Measurements from ENCODE around the gene KIAA1328. TPM values are rescaled to one million over a fixed set of nuclear protein-coding genes. Genes with fewer than 3 reads are reported as not detected.

Gene KIAA1328
- total and polyA plus RNA-seq, 2 donors: 4.2 to 6.1 TPM

DNA sequence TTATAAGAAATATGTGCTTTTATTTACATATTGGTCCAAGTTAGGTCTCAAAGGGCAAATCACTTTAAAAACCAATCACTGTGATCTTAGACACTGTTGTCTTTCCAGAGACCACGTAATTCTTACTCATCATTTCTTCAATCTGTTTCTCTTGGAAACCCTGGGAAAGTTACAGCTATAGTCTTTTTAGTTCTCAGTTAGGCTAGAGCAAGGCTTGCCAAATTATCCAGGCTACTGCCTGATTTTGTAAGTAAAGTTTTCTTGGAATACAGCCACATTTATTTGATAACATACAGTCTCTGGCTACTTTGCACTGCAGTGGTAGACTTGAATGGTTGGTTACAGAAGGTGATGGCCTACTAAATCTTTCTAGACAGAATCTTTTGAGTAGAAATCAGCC, 106.0 kb downstream of the KIAA1328 start:
- H3K27ac ChIP-seq (ENCODE audit: low read depth in 1 of 2, low read length in 1 of 2): no peak overlapping the region
- H3K9me3 ChIP-seq (ENCODE audit: control insufficient read depth in 2 of 2, insufficient read depth in 1 of 2, low read length in 1 of 2): no peaks in the 10 kb centered on the region
- no peaks in the 10 kb centered on the region for H3K4me1 ChIP-seq (ENCODE audit: control insufficient read depth in 2 of 2, insufficient read depth in 2 of 2, low read length in 2 of 2)
- H3K27me3 ChIP-seq (ENCODE audit: control insufficient read depth in 2 of 2, insufficient read depth in 1 of 2, low read length in 1 of 2): no peaks in the 10 kb centered on the region
- H3K36me3 ChIP-seq (ENCODE audit: control insufficient read depth in 2 of 2, insufficient read depth in 2 of 2, low read length in 1 of 2): no peaks in the 10 kb centered on the region
- 94% methylated on average over 1 of the region's 1 CpG for WGBS
- no peak for DNase-seq (ENCODE audit: low read depth in 6 of 9, low spot score in 9 of 9)
- H3K4me3 ChIP-seq (ENCODE audit: low read length in 2 of 2): no peak overlapping the region

DNA sequence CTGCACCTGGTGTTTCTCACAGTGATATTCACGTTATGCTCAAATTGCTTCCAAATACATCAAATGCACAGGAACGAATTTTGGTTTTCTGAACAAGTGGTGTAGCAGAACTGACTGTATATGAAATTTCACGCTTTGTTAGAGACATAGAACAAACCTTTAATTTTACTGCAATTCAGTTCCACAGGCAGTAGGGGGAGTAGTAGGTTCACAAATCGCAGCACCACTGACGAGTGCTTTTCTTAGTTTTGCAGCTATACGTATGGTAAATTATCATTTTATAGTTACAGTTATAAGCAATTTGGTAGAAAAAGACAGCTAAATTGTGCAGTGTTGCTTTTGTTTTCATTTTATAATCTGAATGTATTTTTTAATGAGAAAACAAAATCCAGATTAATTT, 113.3 kb downstream of the KIAA1328 start:
- Histone ChIP-seq H3K27ac (ENCODE audit: low read depth in 1 of 2, low read length in 1 of 2) (no peak overlapping the region), H3K27me3 (ENCODE audit: control insufficient read depth in 2 of 2, insufficient read depth in 1 of 2, low read length in 1 of 2) (no peaks in the 10 kb centered on the region), H3K4me1 (ENCODE audit: control insufficient read depth in 2 of 2, insufficient read depth in 2 of 2, low read length in 2 of 2) (no peaks in the 10 kb centered on the region), H3K4me3 (ENCODE audit: low read length in 2 of 2) (no peak overlapping the region), H3K9me3 (ENCODE audit: control insufficient read depth in 2 of 2, insufficient read depth in 1 of 2, low read length in 1 of 2) (no peaks in the 10 kb centered on the region), H3K36me3 (ENCODE audit: control insufficient read depth in 2 of 2, insufficient read depth in 2 of 2, low read length in 1 of 2) (no peaks in the 10 kb centered on the region)
- DNase-seq (ENCODE audit: low read depth in 6 of 9, low spot score in 9 of 9): peak in 5 of 9 donors; percentile 10 to 32 (median 15)
- WGBS: 85% methylated on average over 6 of the region's 6 CpGs

DNA sequence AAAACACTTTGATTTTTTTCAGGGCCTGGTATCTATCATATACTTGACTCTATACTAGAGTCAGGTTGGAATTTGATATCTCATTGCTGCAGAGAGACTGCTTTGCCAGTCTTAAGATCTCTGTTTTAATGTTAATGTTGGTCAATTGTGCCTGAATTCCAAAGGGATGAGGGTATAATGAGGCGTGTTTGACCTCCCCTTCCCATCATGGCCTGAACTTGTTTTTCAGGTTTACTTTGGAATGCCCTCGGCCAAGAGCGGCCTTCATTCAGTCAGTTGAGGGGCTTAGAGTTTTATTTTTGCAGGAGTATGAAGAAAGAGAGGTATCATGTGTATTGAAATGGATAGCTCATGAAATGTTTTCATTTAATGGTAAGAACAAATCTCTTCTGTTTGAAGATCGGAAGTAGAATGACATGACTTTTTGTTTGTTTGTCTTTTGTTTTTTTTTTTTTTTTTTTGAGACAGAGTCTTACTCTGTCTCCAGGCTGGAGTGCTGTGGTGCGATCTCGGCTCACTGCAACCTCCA, 119.0 kb downstream of the KIAA1328 start:
- H3K9me3 ChIP-seq (ENCODE audit: control insufficient read depth in 2 of 2, insufficient read depth in 1 of 2, low read length in 1 of 2): no peaks in the 10 kb centered on the region
- no peak overlapping the region for H3K27ac ChIP-seq (ENCODE audit: low read depth in 1 of 2, low read length in 1 of 2)
- no peaks in the 10 kb centered on the region for H3K36me3 ChIP-seq (ENCODE audit: control insufficient read depth in 2 of 2, insufficient read depth in 2 of 2, low read length in 1 of 2)
- WGBS: 92% methylated on average over 6 of the region's 6 CpGs
- H3K4me1 ChIP-seq (ENCODE audit: control insufficient read depth in 2 of 2, insufficient read depth in 2 of 2, low read length in 2 of 2): no peaks in the 10 kb centered on the region
- no peak overlapping the region for H3K4me3 ChIP-seq (ENCODE audit: low read length in 2 of 2)
- DNase-seq (ENCODE audit: low read depth in 6 of 9, low spot score in 9 of 9): no peak
- no peaks in the 10 kb centered on the region for H3K27me3 ChIP-seq (ENCODE audit: control insufficient read depth in 2 of 2, insufficient read depth in 1 of 2, low read length in 1 of 2)

DNA sequence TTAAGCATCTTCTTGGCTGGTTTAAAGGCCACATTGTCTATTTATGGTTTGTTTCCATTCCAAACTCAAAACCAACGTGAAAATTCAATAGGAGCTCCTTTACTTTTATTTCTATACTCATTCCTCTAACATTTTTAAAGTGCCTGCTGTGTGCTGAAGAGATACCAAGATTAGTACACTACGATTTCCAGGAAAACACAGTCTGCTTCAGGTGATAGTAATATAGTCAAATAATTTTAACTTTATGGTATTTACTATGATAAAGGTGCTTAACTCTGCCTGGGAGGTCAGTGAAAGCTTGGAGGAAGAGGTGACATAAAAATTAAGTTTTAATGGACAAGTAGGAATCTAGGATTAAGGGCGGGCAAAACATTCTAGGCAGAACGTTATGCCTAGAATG, 121.4 kb downstream of the KIAA1328 start:
- H3K27ac ChIP-seq (ENCODE audit: low read depth in 1 of 2, low read length in 1 of 2): no peak overlapping the region
- WGBS: 81% methylated on average over 4 of the region's 4 CpGs
- H3K27me3 ChIP-seq (ENCODE audit: control insufficient read depth in 2 of 2, insufficient read depth in 1 of 2, low read length in 1 of 2): no peaks in the 10 kb centered on the region
- H3K4me1 ChIP-seq (ENCODE audit: control insufficient read depth in 2 of 2, insufficient read depth in 2 of 2, low read length in 2 of 2): no peaks in the 10 kb centered on the region
- no peak for DNase-seq (ENCODE audit: low read depth in 6 of 9, low spot score in 9 of 9)
- H3K9me3 ChIP-seq (ENCODE audit: control insufficient read depth in 2 of 2, insufficient read depth in 1 of 2, low read length in 1 of 2): no peaks in the 10 kb centered on the region
- no peaks in the 10 kb centered on the region for H3K36me3 ChIP-seq (ENCODE audit: control insufficient read depth in 2 of 2, insufficient read depth in 2 of 2, low read length in 1 of 2)
- H3K4me3 ChIP-seq (ENCODE audit: low read length in 2 of 2): no peak overlapping the region

DNA sequence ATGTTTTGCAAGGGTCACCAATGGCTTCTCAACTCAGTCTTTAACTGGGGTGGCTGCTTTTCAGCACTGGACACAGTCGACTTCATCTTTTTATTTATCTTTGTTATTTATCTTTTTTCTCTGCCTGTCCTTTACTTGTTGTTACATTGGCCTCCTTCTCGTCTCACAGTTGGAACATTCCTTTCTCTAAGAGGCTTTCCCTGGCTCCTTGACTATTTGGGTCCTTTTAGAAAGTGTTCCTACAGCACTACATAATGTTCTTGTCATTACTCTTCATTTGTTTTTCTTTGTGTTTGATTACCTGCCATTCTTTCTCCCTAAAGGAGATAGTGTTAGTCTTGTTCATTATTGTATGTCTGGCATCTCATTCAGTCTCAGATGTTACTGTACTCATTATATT, 122.0 kb downstream of the KIAA1328 start:
- no peak overlapping the region for H3K27ac ChIP-seq (ENCODE audit: low read depth in 1 of 2, low read length in 1 of 2)
- H3K27me3 ChIP-seq (ENCODE audit: control insufficient read depth in 2 of 2, insufficient read depth in 1 of 2, low read length in 1 of 2): no peaks in the 10 kb centered on the region
- no peaks in the 10 kb centered on the region for H3K36me3 ChIP-seq (ENCODE audit: control insufficient read depth in 2 of 2, insufficient read depth in 2 of 2, low read length in 1 of 2)
- no peak overlapping the region for H3K4me3 ChIP-seq (ENCODE audit: low read length in 2 of 2)
- DNase-seq (ENCODE audit: low read depth in 6 of 9, low spot score in 9 of 9): no peak
- WGBS: 87% methylated on average over 2 of the region's 2 CpGs
- H3K9me3 ChIP-seq (ENCODE audit: control insufficient read depth in 2 of 2, insufficient read depth in 1 of 2, low read length in 1 of 2): no peaks in the 10 kb centered on the region
- H3K4me1 ChIP-seq (ENCODE audit: control insufficient read depth in 2 of 2, insufficient read depth in 2 of 2, low read length in 2 of 2): no peaks in the 10 kb centered on the region

DNA sequence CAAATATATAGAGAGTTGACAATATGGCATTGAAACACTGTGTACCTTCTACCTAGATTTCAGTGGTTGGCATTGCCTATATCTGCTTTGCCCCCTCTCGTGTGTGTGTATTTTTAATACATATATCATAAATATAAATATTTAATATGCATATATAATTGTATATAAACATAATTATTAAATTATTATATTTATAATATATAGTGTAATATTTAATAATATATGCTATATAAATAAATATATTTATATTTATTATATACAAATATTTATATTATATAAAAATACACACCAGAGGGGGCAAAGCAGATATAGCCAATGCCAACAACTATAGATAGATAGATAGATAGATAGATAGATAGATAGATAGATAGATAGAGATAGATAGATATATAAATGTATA, 124.1 kb downstream of the KIAA1328 start:
- 96% methylated on average over 1 of the region's 1 CpG for WGBS
- Histone ChIP-seq H3K36me3 (ENCODE audit: control insufficient read depth in 2 of 2, insufficient read depth in 2 of 2, low read length in 1 of 2) (no peaks in the 10 kb centered on the region), H3K27ac (ENCODE audit: low read depth in 1 of 2, low read length in 1 of 2) (no peak overlapping the region), H3K4me1 (ENCODE audit: control insufficient read depth in 2 of 2, insufficient read depth in 2 of 2, low read length in 2 of 2) (no peaks in the 10 kb centered on the region), H3K9me3 (ENCODE audit: control insufficient read depth in 2 of 2, insufficient read depth in 1 of 2, low read length in 1 of 2) (no peaks in the 10 kb centered on the region), H3K27me3 (ENCODE audit: control insufficient read depth in 2 of 2, insufficient read depth in 1 of 2, low read length in 1 of 2) (no peaks in the 10 kb centered on the region), H3K4me3 (ENCODE audit: low read length in 2 of 2) (no peak overlapping the region)
- no peak for DNase-seq (ENCODE audit: low read depth in 6 of 9, low spot score in 9 of 9)

DNA sequence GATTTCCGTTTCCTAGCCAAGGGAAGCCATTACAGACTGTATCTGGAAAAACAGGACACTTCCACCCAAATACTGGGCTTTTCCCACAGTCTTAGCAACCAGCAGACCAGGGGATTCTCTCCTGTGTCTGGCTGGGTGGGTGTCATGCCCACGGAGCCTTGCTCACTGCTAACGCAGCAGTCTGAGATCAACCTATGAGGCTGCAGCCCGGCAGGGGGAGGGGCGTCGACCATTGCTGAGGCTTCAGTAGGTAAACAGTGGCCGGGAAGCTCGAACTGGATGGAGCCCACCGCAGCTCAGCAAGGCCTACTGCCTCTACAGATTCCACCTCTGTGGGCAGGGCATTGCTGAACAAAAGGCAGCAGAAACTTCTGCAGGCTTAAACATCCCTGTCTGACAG, 131.1 kb downstream of the KIAA1328 start:
- Histone ChIP-seq H3K4me1 (ENCODE audit: control insufficient read depth in 2 of 2, insufficient read depth in 2 of 2, low read length in 2 of 2) (no peaks in the 10 kb centered on the region), H3K27ac (ENCODE audit: low read depth in 1 of 2, low read length in 1 of 2) (no peak overlapping the region), H3K9me3 (ENCODE audit: control insufficient read depth in 2 of 2, insufficient read depth in 1 of 2, low read length in 1 of 2) (no peaks in the 10 kb centered on the region), H3K4me3 (ENCODE audit: low read length in 2 of 2) (no peak overlapping the region), H3K36me3 (ENCODE audit: control insufficient read depth in 2 of 2, insufficient read depth in 2 of 2, low read length in 1 of 2) (no peaks in the 10 kb centered on the region), H3K27me3 (ENCODE audit: control insufficient read depth in 2 of 2, insufficient read depth in 1 of 2, low read length in 1 of 2) (no peaks in the 10 kb centered on the region)
- 97% methylated on average over 9 of the region's 9 CpGs for WGBS
- no peak for DNase-seq (ENCODE audit: low read depth in 6 of 9, low spot score in 9 of 9)

DNA sequence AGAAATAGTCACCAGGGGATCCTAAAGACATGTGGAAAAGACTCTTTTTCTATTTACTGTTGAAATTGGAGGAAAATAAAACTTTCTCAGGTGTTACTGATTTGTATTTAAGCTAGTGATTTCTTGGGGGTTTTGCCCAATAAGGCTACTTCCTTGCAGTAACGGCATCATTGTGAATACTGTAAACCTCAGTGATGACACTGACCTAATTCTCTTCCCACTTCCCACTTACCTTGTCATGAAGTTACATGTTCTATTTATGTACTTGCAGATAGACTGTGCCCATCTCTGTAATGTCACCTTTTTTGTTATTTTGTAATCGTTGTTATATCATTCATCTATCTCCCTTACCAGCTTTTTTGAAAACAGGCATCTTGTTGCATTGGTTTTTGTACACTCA, 134.5 kb downstream of the KIAA1328 start:
- H3K36me3 ChIP-seq (ENCODE audit: control insufficient read depth in 2 of 2, insufficient read depth in 2 of 2, low read length in 1 of 2): no peaks in the 10 kb centered on the region
- no peaks in the 10 kb centered on the region for H3K4me1 ChIP-seq (ENCODE audit: control insufficient read depth in 2 of 2, insufficient read depth in 2 of 2, low read length in 2 of 2)
- H3K4me3 ChIP-seq (ENCODE audit: low read length in 2 of 2): no peak overlapping the region
- DNase-seq (ENCODE audit: low read depth in 6 of 9, low spot score in 9 of 9): no peak
- 98% methylated on average over 2 of the region's 2 CpGs for WGBS
- no peak overlapping the region for H3K27ac ChIP-seq (ENCODE audit: low read depth in 1 of 2, low read length in 1 of 2)
- H3K9me3 ChIP-seq (ENCODE audit: control insufficient read depth in 2 of 2, insufficient read depth in 1 of 2, low read length in 1 of 2): peaks cover 0 to 2% of the 10 kb centered on the region in 2 donors
- no peaks in the 10 kb centered on the region for H3K27me3 ChIP-seq (ENCODE audit: control insufficient read depth in 2 of 2, insufficient read depth in 1 of 2, low read length in 1 of 2)

DNA sequence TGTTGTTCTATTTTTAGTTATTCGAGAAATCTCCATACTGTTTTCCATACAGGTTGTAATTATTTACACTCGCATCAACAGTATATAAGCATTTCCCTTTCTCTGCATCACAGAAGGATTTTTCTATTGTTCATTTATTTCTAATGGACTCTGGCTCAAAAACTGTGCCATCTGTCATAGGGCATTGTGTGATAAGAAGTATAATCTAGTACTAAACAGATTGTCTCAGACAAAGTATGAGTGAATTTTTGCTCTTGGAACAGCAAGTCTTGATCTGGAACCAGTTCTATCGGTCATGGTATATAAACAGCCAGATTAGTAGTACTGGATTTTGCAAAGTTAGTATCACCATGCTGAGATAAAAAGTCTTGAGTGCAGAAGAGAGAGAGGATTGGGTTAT, 145.8 kb downstream of the KIAA1328 start:
- no peak overlapping the region for H3K4me3 ChIP-seq (ENCODE audit: low read length in 2 of 2)
- over 99% methylated on average over 3 of the region's 3 CpGs for WGBS
- no peaks in the 10 kb centered on the region for H3K27me3 ChIP-seq (ENCODE audit: control insufficient read depth in 2 of 2, insufficient read depth in 1 of 2, low read length in 1 of 2)
- no peaks in the 10 kb centered on the region for H3K36me3 ChIP-seq (ENCODE audit: control insufficient read depth in 2 of 2, insufficient read depth in 2 of 2, low read length in 1 of 2)
- no peak for DNase-seq (ENCODE audit: low read depth in 6 of 9, low spot score in 9 of 9)
- no peaks in the 10 kb centered on the region for H3K4me1 ChIP-seq (ENCODE audit: control insufficient read depth in 2 of 2, insufficient read depth in 2 of 2, low read length in 2 of 2)
- no peak overlapping the region for H3K27ac ChIP-seq (ENCODE audit: low read depth in 1 of 2, low read length in 1 of 2)
- H3K9me3 ChIP-seq (ENCODE audit: control insufficient read depth in 2 of 2, insufficient read depth in 1 of 2, low read length in 1 of 2): no peaks in the 10 kb centered on the region

DNA sequence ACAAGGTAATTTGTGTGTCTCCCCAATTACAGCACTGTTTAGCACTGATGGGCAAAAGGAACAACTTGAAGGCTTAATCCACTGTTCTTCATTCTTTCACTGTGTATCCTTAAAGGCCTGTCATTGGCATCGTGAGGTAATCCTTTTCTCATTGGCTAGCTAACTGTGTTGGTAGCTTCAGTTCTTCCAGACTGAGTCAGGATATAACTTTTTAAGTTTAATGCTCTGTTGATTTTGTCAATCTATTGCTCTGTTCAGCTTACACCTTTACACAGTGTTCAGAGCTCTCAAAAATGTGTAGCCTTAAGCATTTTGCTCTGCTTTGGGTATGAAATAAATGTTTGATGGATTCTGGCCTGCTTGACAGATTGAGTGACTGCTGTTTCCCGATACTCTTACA, 148.2 kb downstream of the KIAA1328 start:
- Histone ChIP-seq H3K27ac (ENCODE audit: low read depth in 1 of 2, low read length in 1 of 2) (no peak overlapping the region), H3K27me3 (ENCODE audit: control insufficient read depth in 2 of 2, insufficient read depth in 1 of 2, low read length in 1 of 2) (no peaks in the 10 kb centered on the region), H3K9me3 (ENCODE audit: control insufficient read depth in 2 of 2, insufficient read depth in 1 of 2, low read length in 1 of 2) (no peaks in the 10 kb centered on the region), H3K4me1 (ENCODE audit: control insufficient read depth in 2 of 2, insufficient read depth in 2 of 2, low read length in 2 of 2) (no peaks in the 10 kb centered on the region), H3K36me3 (ENCODE audit: control insufficient read depth in 2 of 2, insufficient read depth in 2 of 2, low read length in 1 of 2) (no peaks in the 10 kb centered on the region), H3K4me3 (ENCODE audit: low read length in 2 of 2) (no peak overlapping the region)
- 98% methylated on average over 2 of the region's 2 CpGs for WGBS
- DNase-seq (ENCODE audit: low read depth in 6 of 9, low spot score in 9 of 9): no peak

Data from thymus (tissue), 11 donors.